Fibroblast of skin of left biceps (primary cell): ENCODE results near the gene OR1C1.
"Not testable (repeated sequence)": the region's sequence is repeated elsewhere in the genome, so short reads cannot be mapped to it uniquely, and the experiment has no call there.

Experiments
- DNase-seq, 2 experiments: peaks; one replicate each; pipeline ENCODE4 v3.0.0-alpha.2; 2013; ENCODE audit warnings: low read depth in 2 of 2

The OR1C1 gene, protein sequence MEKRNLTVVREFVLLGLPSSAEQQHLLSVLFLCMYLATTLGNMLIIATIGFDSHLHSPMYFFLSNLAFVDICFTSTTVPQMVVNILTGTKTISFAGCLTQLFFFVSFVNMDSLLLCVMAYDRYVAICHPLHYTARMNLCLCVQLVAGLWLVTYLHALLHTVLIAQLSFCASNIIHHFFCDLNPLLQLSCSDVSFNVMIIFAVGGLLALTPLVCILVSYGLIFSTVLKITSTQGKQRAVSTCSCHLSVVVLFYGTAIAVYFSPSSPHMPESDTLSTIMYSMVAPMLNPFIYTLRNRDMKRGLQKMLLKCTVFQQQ

GRCh38 chr1:247760456-247760855 is at the start of gene OR1C1:
Gene OR1C1 (minus strand): TSS chr1:247760556. CDS start chr1:247758406, 2,150 bp downstream.
- DNase-seq, result no peak

DNA sequence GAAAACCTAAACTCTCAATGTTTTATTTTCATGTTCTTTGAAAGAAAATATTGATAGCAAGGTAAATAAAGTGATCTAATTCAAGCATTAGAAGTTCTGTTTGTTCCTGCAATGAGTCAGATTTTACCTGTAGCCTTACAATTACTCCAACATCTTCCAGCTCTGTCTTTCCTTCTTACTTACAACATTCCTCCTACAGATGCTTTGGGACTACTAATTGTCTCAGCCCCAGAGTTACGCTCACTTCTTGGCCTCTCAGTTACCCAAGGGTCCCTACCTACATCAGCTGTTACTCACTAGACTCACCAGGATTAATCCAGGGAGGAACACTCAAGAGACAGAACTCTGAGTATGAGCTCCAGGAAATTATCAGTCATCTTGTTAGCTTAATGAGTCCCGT is 37.2 kb upstream of the OR1C1 start:
- DNase-seq, result no peak

DNA sequence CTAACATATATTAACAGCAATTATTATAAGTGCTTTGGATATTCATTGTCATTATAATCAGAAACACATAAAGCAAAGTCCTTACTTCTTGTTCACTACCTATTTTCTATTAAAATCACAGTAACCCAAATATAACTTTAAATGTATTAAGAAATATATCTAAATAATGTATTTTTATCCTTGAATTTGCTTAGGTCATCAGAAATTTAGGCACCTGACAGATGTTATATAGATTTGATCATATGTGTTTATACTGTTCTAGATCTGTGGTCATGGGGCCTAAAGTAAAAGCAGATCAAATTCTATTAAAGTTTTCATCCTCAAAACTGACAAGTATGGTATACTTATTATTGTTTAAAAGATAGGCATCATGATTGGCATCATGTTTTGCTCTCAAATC is 9.2 kb upstream of the OR1C1 start:
- DNase-seq, result no peak

DNA sequence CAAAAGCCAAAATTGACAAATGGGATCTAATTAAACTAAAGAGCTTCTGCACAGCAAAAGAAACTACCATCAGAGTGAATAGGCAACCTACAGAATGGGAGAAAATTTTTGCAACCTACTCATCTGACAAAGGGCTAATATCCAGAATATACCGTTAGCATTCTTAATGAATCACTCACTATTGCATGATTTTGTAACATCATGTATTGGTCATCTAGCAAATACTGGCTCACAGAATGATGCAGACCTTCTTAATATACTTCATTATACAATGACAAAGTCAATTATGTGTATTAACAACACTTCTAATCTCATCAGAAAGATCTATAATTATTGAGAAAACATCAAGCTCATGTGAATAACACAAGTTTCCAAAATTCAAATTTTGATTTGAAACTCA is 6.0 kb downstream of the OR1C1 start:
- DNase-seq, result not testable (repeated sequence)

DNA sequence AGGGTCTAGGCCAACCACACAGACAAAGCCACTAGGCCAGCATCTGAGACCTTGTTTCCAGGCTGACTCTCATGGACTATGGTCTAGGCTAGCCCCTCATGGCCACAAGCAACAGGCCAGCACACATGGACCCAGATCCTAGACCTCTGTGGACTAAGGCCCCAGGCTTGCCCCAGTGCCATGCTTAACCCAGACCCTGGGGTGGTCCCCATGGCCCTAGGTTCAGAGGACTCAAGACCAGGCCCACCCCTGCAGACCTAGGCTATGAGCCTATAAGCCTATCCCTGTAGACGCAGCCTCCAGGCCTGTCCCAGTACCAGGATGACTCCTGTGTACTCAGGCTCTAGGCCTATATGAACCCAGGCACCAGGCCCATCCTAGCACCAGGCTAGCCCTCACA is 10.5 kb downstream of the OR1C1 start:
- no peak for DNase-seq

- DNase-seq, result no peak
Measured at GRCh38 chr1:247748041-247748440, 12.3 kb downstream of the OR1C1 start, which contains the start of gene OR14A2. Gene OR14A2 (minus strand): TSS chr1:247748141.

DNA sequence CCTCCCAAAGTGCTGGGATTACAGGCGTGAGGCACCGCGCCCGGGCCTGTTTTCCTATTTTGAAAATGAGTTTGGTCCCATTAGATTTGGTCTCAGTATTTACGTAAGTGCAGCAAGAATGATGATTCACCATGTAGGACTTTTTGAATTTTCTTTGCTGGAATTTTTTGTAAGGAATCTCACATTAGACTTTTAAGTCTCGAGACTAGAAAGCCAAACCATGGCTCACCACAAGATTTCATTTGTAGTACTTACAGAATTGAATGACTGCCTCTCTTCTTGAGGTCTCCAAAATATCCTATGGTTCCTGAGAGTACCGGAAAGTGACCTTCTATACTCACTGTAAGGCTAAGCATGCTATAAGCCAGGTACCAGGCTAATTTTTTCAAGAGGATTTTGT is 12.7 kb downstream of the OR1C1 start:
- DNase-seq, result no peak

- DNase-seq, result no peak
Measured at GRCh38 chr1:247746391-247746935, 13.9 kb downstream of the OR1C1 start.

GRCh38 chr1:247742215-247742760 is 18.1 kb downstream of the OR1C1 start:
- DNase-seq, result not testable (repeated sequence)

- DNase-seq, result no peak
Measured at GRCh38 chr1:247741756-247742155, 18.6 kb downstream of the OR1C1 start.

DNA sequence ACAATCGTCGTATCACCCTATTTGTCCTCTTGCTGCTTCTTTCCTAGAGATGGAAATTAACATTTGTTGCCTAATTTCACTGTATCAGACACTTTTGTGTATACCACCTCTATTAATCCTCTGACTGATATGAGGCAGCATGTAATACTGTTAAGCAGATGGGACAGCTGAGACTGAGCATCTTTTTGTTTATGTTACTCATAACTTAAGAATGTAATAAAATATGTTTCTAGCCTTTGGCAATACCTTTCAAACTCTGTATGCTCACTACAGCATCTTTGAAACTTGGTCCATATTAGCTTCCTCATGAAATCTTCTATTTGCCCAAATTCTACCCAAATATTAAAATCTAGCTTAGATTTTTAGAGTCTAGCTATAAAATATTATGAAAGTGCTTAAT is 19.6 kb downstream of the OR1C1 start:
- DNase-seq, result no peak

DNA sequence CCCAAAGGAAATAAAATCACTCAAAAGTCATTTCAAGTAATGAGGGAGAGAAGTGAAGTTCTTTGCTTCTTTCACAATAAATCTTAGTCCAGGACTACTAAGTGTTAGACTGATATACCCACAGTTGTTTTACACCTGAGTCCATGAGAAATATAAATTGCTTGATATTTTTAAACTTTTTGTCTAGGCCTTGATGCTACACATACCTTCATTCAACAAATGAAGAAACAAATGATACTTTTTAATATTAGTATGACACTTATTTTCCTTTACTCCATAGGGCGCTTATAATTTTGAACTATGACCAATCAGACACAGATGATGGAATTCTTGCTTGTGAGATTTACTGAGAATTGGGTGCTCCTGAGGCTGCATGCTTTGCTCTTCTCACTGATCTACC is 22.0 kb downstream of the OR1C1 start, which contains the start of gene OR14K1:
OR14K1 (plus strand) TSS at position 301 of the 400 bp plus-strand sequence; CDS start at position 301, 0 bp downstream.
- DNase-seq, result no peak

GRCh38 chr1:247721222-247721621 is 39.1 kb downstream of the OR1C1 start:
- DNase-seq, result no peak

- DNase-seq, result no peak
Measured at GRCh38 chr1:247716546-247716945, 43.8 kb downstream of the OR1C1 start, which contains the start of gene OR6F1. Gene OR6F1 (minus strand): TSS chr1:247716646. CDS start chr1:247712755, 3,891 bp downstream.

- no peak for DNase-seq
Measured at GRCh38 chr1:247713753-247714152, 46.6 kb downstream of the OR1C1 start.

- not testable (repeated sequence) for DNase-seq
Measured at GRCh38 chr1:247710681-247711080, 49.7 kb downstream of the OR1C1 start.
